SH-SY5Y (cell line): ENCODE results near the gene CBFA2T3.

Source experiments
- GATA2 ChIP-seq: IDR thresholded peaks from 2 replicates; pipeline ENCODE4 v1.6.1; 2011; ENCODE audit warnings: mild to moderate bottlenecking, low read depth, low read length
- GATA3 ChIP-seq: IDR thresholded peaks from 2 replicates; pipeline ENCODE4 v1.6.1; 2011; ENCODE audit warnings: low read depth, mild to moderate bottlenecking, low read length, moderate library complexity

DNA sequence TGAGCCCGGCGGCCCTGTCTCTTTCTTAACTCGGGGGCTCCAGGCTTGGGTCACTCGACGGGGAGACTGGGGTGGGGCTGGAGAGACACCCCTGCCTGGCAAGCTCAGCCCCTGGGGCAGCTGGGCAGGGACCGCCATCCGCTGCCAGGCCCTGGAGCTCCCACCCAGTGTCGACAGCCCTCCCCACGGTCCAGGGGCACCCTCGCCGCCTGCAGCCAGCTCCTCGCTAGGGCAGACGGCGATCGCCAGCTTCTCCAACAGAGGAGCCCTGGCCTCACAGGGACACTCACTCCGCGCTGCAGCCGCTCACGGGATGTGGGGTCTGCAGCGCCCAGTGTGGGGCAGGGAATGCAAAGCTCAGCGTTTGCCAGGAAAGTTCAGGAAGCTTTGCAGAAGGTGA, 149.3 kb downstream of the CBFA2T3 start:
- TF ChIP-seq GATA2 = no peak
- TF ChIP-seq GATA3 = no peak
